Muscle of leg (tissue), 11 donors: ENCODE results near the gene MBL2. TPM values are rescaled to one million over a fixed set of nuclear protein-coding genes. Genes with fewer than 3 reads are reported as not detected.
A peak's percentile ranks its signal among the peaks of the same experiment; 100 is the strongest.

Source experiments
- DNase-seq: peaks from one replicate; pipeline ENCODE4 v3.0.0; 2013
- H3K27ac ChIP-seq: one replicate; pipeline ENCODE4 v1.5.1; 2013; ENCODE audit warnings: mild to moderate bottlenecking, low read length, control low read depth
- H3K27me3 ChIP-seq: one replicate; pipeline ENCODE4 v1.6.1; 2013; ENCODE audit warnings: low read length; ENCODE audit not compliant: control insufficient read depth, insufficient read depth
- H3K36me3 ChIP-seq: one replicate; pipeline ENCODE4 v1.6.1; 2013; ENCODE audit warnings: low read length; ENCODE audit not compliant: control insufficient read depth, insufficient read depth
- H3K4me1 ChIP-seq: one replicate; pipeline ENCODE4 v1.6.1; 2013; ENCODE audit warnings: low read length; ENCODE audit not compliant: control insufficient read depth, insufficient read depth
- H3K4me3 ChIP-seq: one replicate; pipeline ENCODE4 v1.5.1; 2013; ENCODE audit warnings: low read length, control low read depth
- H3K9me3 ChIP-seq: replicated peaks from 2 replicates; pipeline ENCODE4 v1.6.1; 2013; ENCODE audit warnings: low read depth, low read length; ENCODE audit not compliant: control insufficient read depth
- WGBS: methylation state at CpG from one replicate; pipeline ENCODE4 v1.1.5; 2013; ENCODE audit warnings: missing lambda C conversion rate; ENCODE audit not compliant: insufficient coverage; 5-methylcytosine and 5-hydroxymethylcytosine counted together
- polyA plus RNA-seq, 8 donors: library from polyadenylated mRNA; unstranded; fragments of 120-200 nt; gene quantifications; one replicate each; pipeline versions ENCODE4 v1.2.1 to v1.2.3, GENCODE V29; 2013; ENCODE audit warnings: inconsistent platforms in 1 of 8, low replicate concordance in 1 of 8; ENCODE audit not compliant: insufficient read length in 8 of 8, insufficient read depth in 1 of 8
- total RNA-seq: library from RNA; stranded (reverse); fragments of 120-200 nt; gene quantifications from one replicate; pipeline ENCODE4 v1.2.4, GENCODE V29; 2013

Gene MBL2
- total and polyA plus RNA-seq, 9 donors, result 0.05 to 0.06 TPM; not detected in 7

DNA sequence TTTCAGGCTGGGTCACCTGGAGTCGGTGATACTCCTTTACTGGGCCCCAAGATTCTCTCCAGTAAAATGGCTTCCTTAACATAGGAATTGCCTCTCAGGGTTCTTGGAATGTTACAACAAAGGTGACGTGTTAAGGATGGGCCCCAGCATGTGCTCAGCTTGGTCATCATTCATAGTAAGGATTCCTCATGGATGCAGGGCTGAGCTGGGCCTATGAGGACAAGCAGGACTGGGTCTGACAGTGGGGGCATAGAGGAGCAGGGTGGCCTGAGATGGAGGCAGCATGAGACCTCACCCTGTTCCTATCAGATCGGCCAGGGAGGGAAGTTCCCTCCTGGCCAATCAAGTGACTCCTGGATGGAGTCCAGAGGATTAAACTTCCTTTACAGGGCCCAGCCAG lies 12.8 kb upstream of the MBL2 start:
- H3K27me3 ChIP-seq, result no peaks in the 10 kb centered on the region
- H3K27ac ChIP-seq, result no peak overlapping the region
- H3K9me3 ChIP-seq, result no peaks in the 10 kb centered on the region
- H3K4me3 ChIP-seq, result no peak overlapping the region
- no peaks in the 10 kb centered on the region for H3K36me3 ChIP-seq
- WGBS, result 49% methylated on average over 2 of the region's 3 CpGs
- DNase-seq, result no peak
- no peaks in the 10 kb centered on the region for H3K4me1 ChIP-seq

- 67% methylated on average over 2 of the region's 3 CpGs for WGBS
- H3K4me1 ChIP-seq, result no peaks in the 10 kb centered on the region
- peaks cover 6% of the 10 kb centered on the region for H3K27me3 ChIP-seq
- no peaks in the 10 kb centered on the region for H3K36me3 ChIP-seq
- no peak overlapping the region for H3K27ac ChIP-seq
- H3K4me3 ChIP-seq, result no peak overlapping the region
- DNase-seq, result no peak
- no peaks in the 10 kb centered on the region for H3K9me3 ChIP-seq
Observed at GRCh38 chr10:52783726-52784125, 11.1 kb upstream of the MBL2 start.

DNA sequence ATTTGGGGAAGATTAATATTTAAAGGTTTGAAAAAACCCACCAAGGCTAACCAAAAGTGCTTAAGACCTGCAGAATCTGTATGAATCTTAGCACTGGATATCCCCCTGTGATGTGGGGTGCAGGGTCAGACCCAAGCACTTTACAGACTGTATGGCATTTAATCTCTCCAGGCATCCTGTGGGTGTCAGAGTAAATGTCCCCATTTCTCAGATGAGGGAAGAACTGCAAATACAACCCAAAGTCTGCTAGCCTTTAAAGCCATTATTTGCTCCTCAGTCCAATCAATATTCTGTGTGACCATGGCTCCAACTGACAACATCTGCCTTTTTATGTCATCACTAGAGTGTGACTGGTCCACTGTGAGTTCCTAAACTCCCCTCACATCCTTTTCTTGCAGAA lies 10.0 kb upstream of the MBL2 start:
- Histone ChIP-seq H3K4me1 (no peaks in the 10 kb centered on the region), H3K27me3 (peaks cover 12% of the 10 kb centered on the region), H3K9me3 (no peaks in the 10 kb centered on the region), H3K27ac (no peak overlapping the region), H3K4me3 (no peak overlapping the region), H3K36me3 (no peaks in the 10 kb centered on the region)
- no peak for DNase-seq

DNA sequence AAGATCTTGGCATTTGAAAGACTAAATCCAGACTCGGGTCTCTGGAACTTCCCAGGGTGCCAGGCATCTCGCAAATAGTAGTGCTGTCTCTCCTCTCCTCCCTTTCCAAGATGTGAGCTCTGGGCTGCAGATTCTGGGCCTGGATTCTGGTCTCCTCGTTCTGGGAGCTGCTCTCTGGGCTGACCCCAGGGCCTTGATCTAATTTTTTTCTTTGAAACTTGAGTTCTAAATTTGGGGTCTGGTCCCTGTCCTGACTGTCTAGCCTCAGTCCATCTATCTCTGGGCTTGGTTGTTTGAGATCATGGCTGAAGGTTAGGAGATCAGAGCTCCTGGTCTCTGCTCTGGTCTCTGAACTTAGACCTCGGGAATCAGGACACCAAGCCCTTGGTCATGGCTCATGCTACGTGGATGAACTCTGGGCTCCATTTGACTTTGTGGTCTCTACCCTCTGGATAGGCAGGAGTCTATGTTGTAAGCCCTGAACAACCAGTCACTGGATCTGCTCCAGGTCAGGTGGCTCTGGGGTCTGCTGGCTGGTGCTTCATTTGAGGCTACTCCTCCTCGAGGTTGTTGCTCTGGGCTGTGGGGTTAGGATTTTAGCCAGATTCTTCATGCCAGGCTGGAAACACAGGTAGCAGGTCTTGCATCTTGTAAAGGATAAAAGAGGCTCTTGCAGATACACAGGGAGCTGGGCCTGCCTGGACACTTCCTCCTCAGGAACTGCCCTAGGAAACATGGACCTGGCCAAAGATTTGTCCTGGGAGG lies 8.0 kb upstream of the MBL2 start:
- Histone ChIP-seq H3K36me3 (no peaks in the 10 kb centered on the region), H3K27ac (no peak overlapping the region), H3K9me3 (no peaks in the 10 kb centered on the region), H3K4me1 (no peaks in the 10 kb centered on the region), H3K4me3 (no peak overlapping the region), H3K27me3 (peaks cover 12% of the 10 kb centered on the region)
- no peak for DNase-seq
- 74% methylated on average over 4 of the region's 6 CpGs for WGBS

DNA sequence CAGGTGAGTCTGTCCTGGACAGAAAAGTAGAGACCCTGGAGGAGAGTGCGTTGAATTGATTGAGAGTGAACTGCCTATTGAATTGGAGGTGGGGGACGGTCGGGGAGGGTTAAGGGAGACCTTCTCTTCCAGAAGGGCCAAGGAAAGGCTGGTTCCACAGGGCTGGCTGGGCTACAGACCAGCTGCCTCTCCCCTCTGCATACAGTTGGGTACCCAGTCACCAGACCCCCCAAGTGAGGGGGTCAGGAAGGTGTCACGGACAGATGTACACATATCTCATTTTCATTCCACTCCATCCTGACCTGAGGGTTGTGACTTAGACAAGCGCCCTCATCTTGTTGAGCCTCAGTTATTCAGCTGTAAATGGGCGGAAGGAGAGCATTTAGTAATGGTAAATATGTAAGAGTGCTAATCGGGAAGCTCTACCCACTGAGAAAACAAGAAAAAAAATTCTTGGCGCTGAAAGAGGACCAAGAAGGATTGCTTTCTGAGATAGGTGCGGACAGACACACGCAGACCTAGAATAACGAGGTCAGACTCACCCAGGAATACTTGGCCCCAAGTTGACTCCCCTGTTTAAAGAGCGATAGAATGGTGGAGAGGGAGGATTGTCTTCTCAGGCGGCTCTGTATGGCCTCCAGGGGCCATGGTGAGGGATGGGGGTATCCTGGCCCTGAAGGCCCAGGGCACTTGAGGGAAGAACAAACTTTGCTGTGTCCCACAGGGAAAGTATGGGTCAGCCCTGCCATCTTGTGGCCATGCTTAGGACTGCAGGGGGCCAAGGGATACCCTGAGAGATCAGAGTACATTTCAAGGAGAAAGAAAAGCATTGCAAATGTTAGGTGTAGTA lies 7.2 kb upstream of the MBL2 start:
- DNase-seq, result peak; percentile 43

DNA sequence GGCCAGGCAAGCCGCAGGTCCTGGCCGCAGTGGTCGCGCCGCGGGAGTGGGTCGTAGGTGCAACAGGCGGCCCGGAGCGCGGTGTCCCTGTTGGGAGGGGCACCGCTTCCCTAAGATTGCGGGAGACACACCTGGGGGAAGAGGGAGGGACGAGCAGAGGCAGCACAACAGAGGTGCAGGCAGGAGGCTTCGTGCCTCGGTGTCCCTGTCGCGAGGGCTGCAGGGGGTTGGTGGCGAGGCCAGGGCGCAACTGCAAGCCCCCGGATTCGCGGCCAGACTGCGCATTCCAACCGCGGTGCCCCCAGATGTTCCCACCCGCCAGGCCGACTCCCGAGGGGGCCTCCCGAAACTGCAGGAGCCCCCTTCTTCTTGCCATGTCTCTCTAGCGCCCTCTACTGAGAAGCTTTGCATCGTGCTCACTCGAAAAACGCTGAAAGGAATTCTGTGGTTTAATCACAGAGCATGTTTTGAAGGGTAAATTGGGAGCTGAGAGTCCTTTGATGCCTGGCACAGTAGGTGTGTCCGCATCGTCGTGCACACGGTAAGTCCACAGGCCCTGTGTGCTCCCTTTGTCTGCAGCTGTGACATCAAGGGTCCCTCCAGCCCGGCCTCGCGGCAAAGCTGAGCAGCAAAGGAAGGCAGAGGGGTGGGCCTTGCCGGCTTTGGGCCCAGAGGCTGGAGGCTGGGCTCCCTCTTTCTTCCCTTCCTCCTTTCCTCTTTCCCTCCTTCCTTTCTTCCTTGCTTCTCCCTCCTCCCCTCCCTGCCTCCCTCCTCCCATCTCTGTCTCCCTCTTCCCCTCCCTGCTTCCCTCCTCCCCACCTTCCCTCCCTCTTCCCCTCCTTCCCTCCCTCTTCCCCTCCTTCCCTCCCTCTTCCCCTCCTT lies 6.2 kb upstream of the MBL2 start:
- H3K27ac ChIP-seq, result no peak overlapping the region
- no peak overlapping the region for H3K4me3 ChIP-seq
- peak; percentile 37 for DNase-seq
- H3K4me1 ChIP-seq, result no peaks in the 10 kb centered on the region
- H3K36me3 ChIP-seq, result no peaks in the 10 kb centered on the region
- no peaks in the 10 kb centered on the region for H3K9me3 ChIP-seq
- peaks cover 12% of the 10 kb centered on the region for H3K27me3 ChIP-seq
- 28% methylated on average over 36 of the region's 42 CpGs for WGBS

More for the DNA sequence above, 7.2 kb upstream of the MBL2 start:
- Histone ChIP-seq H3K4me3 (no peak overlapping the region), H3K36me3 (no peaks in the 10 kb centered on the region), H3K27me3 (peaks cover 12% of the 10 kb centered on the region), H3K4me1 (no peaks in the 10 kb centered on the region), H3K27ac (no peak overlapping the region), H3K9me3 (no peaks in the 10 kb centered on the region)
- WGBS, result 80% methylated on average over 7 of the region's 13 CpGs

- 100% methylated on average over 2 of the region's 5 CpGs for WGBS
Observed at GRCh38 chr10:52777414-52777813, 4.8 kb upstream of the MBL2 start.

DNA sequence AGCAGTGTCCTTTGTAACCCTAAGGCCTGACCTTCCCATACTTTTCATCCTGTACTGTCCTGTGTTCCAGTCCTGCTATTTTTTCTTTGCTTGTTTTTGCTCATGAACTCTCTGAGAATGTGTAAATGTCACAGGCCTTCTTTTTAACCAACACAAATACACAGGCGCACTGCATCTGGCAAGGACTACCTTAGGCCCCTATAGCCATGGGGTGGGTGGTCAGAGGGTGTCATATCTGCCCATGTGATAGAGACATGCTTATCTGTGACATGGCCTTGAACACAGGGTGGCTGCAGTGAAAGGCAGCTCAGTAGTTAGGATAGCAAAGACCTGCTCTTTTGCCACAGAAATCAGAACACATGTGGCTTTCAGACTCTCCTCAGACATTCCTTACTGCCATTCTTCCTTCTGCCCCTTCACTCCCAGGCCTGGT lies 3.9 kb upstream of the MBL2 start:
- Histone ChIP-seq H3K4me3 (no peak overlapping the region), H3K27me3 (peaks cover 12% of the 10 kb centered on the region), H3K36me3 (no peaks in the 10 kb centered on the region), H3K4me1 (no peaks in the 10 kb centered on the region), H3K27ac (no peak overlapping the region), H3K9me3 (no peaks in the 10 kb centered on the region)
- WGBS, result no CpG with 5 or more reads among the region's 1 CpG
- DNase-seq, result no peak

More at GRCh38 chr10:52777414-52777813, 4.8 kb upstream of the MBL2 start:
- Histone ChIP-seq H3K27ac (no peak overlapping the region), H3K9me3 (no peaks in the 10 kb centered on the region), H3K4me1 (no peaks in the 10 kb centered on the region), H3K27me3 (peaks cover 12% of the 10 kb centered on the region), H3K4me3 (no peak overlapping the region), H3K36me3 (no peaks in the 10 kb centered on the region)
- DNase-seq, result no peak

- DNase-seq, result no peak
- H3K4me1 ChIP-seq, result no peaks in the 10 kb centered on the region
- WGBS, result 67% methylated on average over 6 of the region's 12 CpGs
- no peak overlapping the region for H3K27ac ChIP-seq
- no peaks in the 10 kb centered on the region for H3K9me3 ChIP-seq
- H3K27me3 ChIP-seq, result peaks cover 12% of the 10 kb centered on the region
- no peak overlapping the region for H3K4me3 ChIP-seq
- H3K36me3 ChIP-seq, result no peaks in the 10 kb centered on the region
Observed at GRCh38 chr10:52775132-52775647, 2.6 kb upstream of the MBL2 start.
